Measurements from ENCODE around the gene PDXP.

PDXP gene

GRCh38 chr22:37629928-37630327, 28.6 kb upstream of the PDXP start:
- no peak for DNase-seq

GRCh38 chr22:37630839-37631435, 27.6 kb upstream of the PDXP start:
- no peak for DNase-seq

GRCh38 chr22:37631448-37632173, 26.9 kb upstream of the PDXP start:
- DNase-seq: no peak

- DNase-seq: no peak
These were observed 26.1 kb upstream of the PDXP start for GRCh38 chr22:37632174-37633088.

- no peak for DNase-seq
These were observed 25.4 kb upstream of the PDXP start for GRCh38 chr22:37633089-37633624.

GRCh38 chr22:37633625-37634416, 24.7 kb upstream of the PDXP start:
- DNase-seq: no peak

GRCh38 chr22:37634417-37634924, 24.1 kb upstream of the PDXP start:
- no peak for DNase-seq

GRCh38 chr22:37635157-37635556, 23.4 kb upstream of the PDXP start:
- no peak for DNase-seq

- no peak for DNase-seq
These were observed 22.2 kb upstream of the PDXP start for GRCh38 chr22:37636186-37636948.

GRCh38 chr22:37636949-37637273, 21.6 kb upstream of the PDXP start:
- no peak for DNase-seq

- DNase-seq: no peak
These were observed 20.0 kb upstream of the PDXP start for GRCh38 chr22:37638391-37639069.

GRCh38 chr22:37639070-37639760, 19.3 kb upstream of the PDXP start, which contains the start of gene SH3BP1:
TSS of gene SH3BP1 (plus strand) at chr22:37639669. CDS start at chr22:37639788, 119 bp downstream.
- DNase-seq: no peak

GRCh38 chr22:37639771-37640590, 18.5 kb upstream of the PDXP start:
- no peak for DNase-seq

GRCh38 chr22:37640591-37641560, 17.6 kb upstream of the PDXP start:
- DNase-seq: no peak

- DNase-seq: no peak
These were observed 17.0 kb upstream of the PDXP start for GRCh38 chr22:37641561-37641949.

GRCh38 chr22:37643225-37643847, 15.2 kb upstream of the PDXP start:
- DNase-seq: no peak

GRCh38 chr22:37647317-37647716, 11.2 kb upstream of the PDXP start:
- no peak for DNase-seq

- no peak for DNase-seq
These were observed 10.6 kb upstream of the PDXP start for GRCh38 chr22:37647928-37648327.
